Stomach smooth muscle (tissue), 2 donors: ENCODE measurements around the gene FERD3L.
"Not testable (repeated sequence)": the region's sequence is repeated elsewhere in the genome, so short reads cannot be mapped to it uniquely, and the experiment has no call there.

Experiments
- H3K27ac ChIP-seq: one replicate; pipeline ENCODE4 v1.7.0; 2013; ENCODE audit warnings: mild to moderate bottlenecking, low read length, inconsistent platforms
- H3K27me3 ChIP-seq, 2 donors: one replicate each; pipeline ENCODE4 v1.7.0; 2013; ENCODE audit warnings: low read length in 2 of 2; ENCODE audit not compliant: insufficient read depth in 2 of 2, control insufficient read depth in 1 of 2
- H3K36me3 ChIP-seq, 2 donors: one replicate each; pipeline ENCODE4 v1.7.0; 2013; ENCODE audit warnings: low read length in 2 of 2; ENCODE audit not compliant: control insufficient read depth in 2 of 2, insufficient read depth in 2 of 2
- H3K4me1 ChIP-seq: one replicate; pipeline ENCODE4 v1.7.0; 2013; ENCODE audit warnings: low read length; ENCODE audit not compliant: control insufficient read depth, insufficient read depth
- H3K4me3 ChIP-seq, 2 donors: one replicate each; pipeline ENCODE4 v1.7.0; 2013; ENCODE audit warnings: low read length in 2 of 2
- H3K9ac ChIP-seq, 2 donors: one replicate each; pipeline ENCODE4 v1.7.0; 2013; ENCODE audit warnings: low read length in 2 of 2, mild to moderate bottlenecking in 1 of 2
- H3K9me3 ChIP-seq, 2 donors: one replicate each; pipeline ENCODE4 v1.7.0; 2013; ENCODE audit warnings: low read length in 2 of 2; ENCODE audit not compliant: control insufficient read depth in 2 of 2
- donor health status: healthy.
- donor health status: Pancreatic carcinoma.

The FERD3L gene, protein sequence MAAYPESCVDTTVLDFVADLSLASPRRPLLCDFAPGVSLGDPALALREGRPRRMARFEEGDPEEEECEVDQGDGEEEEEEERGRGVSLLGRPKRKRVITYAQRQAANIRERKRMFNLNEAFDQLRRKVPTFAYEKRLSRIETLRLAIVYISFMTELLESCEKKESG

DNA sequence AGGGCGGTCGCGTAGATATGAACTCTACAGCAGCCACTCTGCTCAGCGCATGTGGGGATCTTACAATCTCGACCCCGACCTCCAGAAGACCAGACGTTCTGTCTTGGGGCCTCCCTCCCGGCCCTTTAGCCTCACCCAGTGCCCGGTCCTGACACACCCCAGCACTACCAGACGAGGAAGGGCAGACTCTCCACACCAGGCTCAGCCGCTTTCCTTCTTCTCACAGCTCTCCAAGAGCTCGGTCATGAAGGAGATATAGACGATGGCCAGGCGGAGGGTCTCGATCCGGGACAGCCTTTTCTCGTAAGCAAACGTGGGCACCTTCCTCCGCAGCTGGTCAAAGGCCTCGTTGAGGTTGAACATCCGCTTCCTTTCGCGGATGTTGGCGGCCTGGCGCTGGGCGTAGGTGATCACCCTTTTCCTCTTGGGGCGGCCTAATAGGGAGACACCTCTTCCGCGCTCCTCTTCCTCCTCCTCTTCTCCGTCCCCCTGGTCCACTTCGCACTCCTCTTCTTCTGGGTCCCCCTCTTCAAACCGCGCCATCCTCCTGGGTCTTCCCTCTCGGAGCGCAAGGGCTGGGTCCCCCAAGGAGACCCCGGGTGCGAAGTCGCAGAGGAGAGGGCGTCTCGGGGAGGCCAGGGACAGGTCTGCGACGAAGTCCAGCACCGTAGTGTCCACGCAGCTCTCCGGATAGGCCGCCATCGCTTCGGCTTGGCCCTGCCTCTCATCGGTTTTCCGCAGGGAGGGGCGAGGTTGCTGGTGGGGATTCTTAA is at the start of gene FERD3L:
FERD3L (minus strand) TSS at position 761 of the 773 bp plus-strand sequence; CDS start at position 702, 59 bp downstream.
- Histone ChIP-seq H3K4me1 (peaks cover 8% of the 10 kb centered on the region), H3K9me3 (no peaks in the 10 kb centered on the region), H3K36me3 (no peaks in the 10 kb centered on the region), H3K4me3 (peak within 1 kb of the TSS; percentile 30 to 39), H3K27me3 (peaks cover 30 to 36% of the 10 kb centered on the region in 2 donors), H3K27ac (no peak within 1 kb of the TSS), H3K9ac (no peak within 1 kb of the TSS)

DNA sequence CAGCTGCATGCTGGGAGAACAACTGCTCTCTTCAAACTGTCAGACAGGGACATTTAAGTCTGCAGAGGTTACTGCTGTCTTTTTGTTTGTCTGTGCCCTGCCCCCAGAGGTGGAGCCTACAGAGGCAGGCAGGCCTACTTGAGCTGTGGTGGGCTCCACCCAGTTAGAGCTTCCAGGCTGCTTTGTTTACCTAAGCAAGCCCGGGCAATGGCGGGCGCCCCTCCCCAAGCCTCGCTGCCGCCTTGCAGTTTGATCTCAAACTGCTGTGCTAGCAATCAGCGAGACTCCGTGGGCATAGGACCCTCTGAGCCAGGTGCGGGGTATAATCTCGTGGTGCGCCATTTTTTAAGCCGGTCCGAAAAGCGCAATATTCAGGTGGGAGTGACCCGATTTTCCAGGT is 49.2 kb upstream of the FERD3L start:
- not testable (repeated sequence) for H3K9me3 ChIP-seq, H3K36me3 ChIP-seq, H3K9ac ChIP-seq, H3K27me3 ChIP-seq, H3K4me3 ChIP-seq, H3K27ac ChIP-seq, H3K4me1 ChIP-seq

DNA sequence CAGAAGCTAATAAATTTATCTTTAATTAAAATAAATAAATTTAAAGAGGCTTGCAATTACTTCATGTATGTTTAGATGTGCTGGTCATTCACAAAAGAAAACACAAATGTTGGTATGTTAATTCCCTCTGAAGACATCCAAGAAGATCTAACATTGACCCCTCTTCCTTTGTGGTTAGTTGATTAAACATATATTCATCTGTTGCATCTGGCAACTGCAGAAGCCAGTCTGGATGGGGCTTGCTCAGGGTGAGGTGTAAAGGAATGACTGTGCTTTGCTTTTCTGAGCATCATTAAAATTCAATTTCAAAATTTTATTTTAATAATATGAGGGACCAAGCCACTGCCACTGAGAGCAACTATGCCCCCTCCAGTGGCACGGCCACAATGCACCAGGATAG is 36.4 kb upstream of the FERD3L start:
- H3K9me3 ChIP-seq: peaks cover 6 to 12% of the 10 kb centered on the region in 2 donors
- no peak overlapping the region for H3K27ac ChIP-seq
- H3K36me3 ChIP-seq: no peaks in the 10 kb centered on the region
- H3K4me3 ChIP-seq: no peak overlapping the region
- H3K27me3 ChIP-seq: no peaks in the 10 kb centered on the region
- no peak overlapping the region for H3K9ac ChIP-seq
- H3K4me1 ChIP-seq: no peaks in the 10 kb centered on the region

DNA sequence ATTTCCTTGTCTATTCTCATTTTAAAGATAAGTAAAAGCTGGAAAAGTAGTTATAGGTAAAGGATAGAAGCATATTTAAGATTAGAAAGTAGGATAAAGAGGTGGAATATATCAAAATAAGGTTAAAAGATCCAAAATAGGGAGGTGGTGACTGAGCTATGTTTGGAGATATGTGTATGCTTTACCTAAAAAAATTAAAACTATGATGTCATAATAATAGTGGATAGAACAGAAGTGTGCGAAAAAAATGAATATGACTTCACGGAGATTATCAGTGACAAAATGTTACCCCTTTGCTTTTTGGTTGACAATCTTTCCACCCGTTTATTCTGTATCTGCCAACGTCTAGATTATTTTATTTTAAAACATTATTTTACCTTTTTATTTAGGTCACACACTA is 33.4 kb upstream of the FERD3L start:
- peaks cover 2 to 3% of the 10 kb centered on the region in 2 donors for H3K9me3 ChIP-seq
- H3K27me3 ChIP-seq: no peaks in the 10 kb centered on the region
- H3K36me3 ChIP-seq: no peaks in the 10 kb centered on the region
- H3K27ac ChIP-seq: no peak overlapping the region
- H3K9ac ChIP-seq: no peak overlapping the region
- H3K4me1 ChIP-seq: no peaks in the 10 kb centered on the region
- no peak overlapping the region for H3K4me3 ChIP-seq

DNA sequence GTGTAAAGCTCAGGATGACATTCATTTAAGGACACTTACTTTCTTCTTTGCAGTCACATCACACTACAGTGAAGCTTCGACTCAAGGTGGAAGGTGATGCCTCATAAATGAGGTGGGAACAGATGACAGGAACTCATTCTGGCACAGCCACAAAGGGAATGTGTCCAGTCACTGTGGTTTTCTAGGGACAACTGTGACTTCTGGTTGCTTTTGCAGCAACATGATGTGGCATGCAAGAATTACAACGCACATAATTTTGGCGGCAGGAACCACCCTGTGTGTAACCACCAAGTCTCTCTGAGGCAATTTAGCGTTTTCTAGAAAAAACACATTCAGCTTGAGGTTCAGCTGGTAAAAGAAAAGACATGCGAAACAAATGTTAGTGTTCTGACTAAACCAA is 32.0 kb upstream of the FERD3L start:
- no peaks in the 10 kb centered on the region for H3K27me3 ChIP-seq
- H3K9ac ChIP-seq: no peak overlapping the region
- H3K36me3 ChIP-seq: no peaks in the 10 kb centered on the region
- no peak overlapping the region for H3K27ac ChIP-seq
- no peaks in the 10 kb centered on the region for H3K4me1 ChIP-seq
- peaks cover 0 to under 1% of the 10 kb centered on the region in 2 donors for H3K9me3 ChIP-seq
- H3K4me3 ChIP-seq: no peak overlapping the region

DNA sequence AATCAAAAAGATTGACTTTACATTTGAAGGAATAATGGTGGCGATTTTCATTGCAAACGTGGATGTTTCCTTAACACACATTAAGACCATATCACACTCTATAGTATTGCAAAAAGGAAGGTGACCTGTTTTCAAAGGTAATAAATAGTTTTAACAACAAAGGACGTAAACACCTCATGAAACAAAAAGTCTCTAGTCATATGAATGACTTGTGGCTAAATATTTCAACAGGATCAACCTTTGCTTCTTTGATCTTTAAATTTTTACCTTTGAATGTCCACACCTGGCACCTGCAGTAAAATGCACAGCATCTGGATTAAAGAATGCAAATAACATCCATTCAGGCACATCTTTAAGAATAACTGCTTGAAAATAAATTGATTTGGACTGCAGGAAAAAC is 30.0 kb upstream of the FERD3L start:
- Histone ChIP-seq H3K4me1 (no peaks in the 10 kb centered on the region), H3K27ac (no peak overlapping the region), H3K36me3 (no peaks in the 10 kb centered on the region), H3K9me3 (no peaks in the 10 kb centered on the region), H3K27me3 (no peaks in the 10 kb centered on the region), H3K9ac (no peak overlapping the region), H3K4me3 (no peak overlapping the region)

DNA sequence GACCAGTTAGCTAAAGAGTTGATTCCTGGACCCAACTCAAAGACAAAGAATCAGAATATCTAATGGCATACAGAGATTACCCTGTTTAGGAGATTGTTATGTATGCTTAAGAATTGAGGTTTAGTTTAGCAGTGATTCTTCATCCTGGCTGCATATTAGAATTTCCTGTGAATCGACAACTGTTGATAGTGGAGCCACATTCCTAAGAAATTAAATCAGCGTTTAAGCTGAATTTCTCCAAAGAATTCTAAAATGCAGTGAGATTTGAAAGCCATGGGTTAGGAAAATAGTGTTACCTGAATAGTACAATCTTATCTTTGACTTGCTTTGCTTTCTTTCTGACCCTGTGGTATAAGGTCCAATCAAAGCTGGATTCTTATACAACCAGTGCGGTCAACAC is 16.4 kb upstream of the FERD3L start:
- H3K9me3 ChIP-seq: no peaks in the 10 kb centered on the region
- H3K4me1 ChIP-seq: no peaks in the 10 kb centered on the region
- no peak overlapping the region for H3K4me3 ChIP-seq
- H3K27me3 ChIP-seq: no peaks in the 10 kb centered on the region
- H3K27ac ChIP-seq: no peak overlapping the region
- H3K36me3 ChIP-seq: no peaks in the 10 kb centered on the region
- no peak overlapping the region for H3K9ac ChIP-seq

DNA sequence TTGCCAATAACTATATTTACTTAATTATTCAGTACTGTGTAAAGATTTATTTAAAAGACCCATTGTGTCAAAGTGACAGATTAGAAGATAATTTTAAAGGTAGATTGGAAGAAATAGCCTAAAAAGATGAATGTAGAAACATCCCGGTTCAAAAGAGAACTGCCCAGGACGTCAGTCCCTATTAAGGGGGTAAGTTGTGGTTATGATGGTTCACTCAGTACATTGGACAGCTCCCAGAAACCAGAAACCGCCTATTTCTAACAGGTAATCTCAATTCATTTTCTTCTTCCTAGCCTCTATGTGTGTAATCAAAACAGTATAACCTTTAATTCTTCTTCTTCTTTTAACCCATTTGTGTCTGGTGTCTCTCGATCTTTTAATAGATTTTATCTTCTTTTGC is 1.5 kb upstream of the FERD3L start:
- H3K9me3 ChIP-seq: no peaks in the 10 kb centered on the region
- H3K27me3 ChIP-seq: peaks cover 30 to 36% of the 10 kb centered on the region in 2 donors
- no peak overlapping the region for H3K9ac ChIP-seq

DNA sequence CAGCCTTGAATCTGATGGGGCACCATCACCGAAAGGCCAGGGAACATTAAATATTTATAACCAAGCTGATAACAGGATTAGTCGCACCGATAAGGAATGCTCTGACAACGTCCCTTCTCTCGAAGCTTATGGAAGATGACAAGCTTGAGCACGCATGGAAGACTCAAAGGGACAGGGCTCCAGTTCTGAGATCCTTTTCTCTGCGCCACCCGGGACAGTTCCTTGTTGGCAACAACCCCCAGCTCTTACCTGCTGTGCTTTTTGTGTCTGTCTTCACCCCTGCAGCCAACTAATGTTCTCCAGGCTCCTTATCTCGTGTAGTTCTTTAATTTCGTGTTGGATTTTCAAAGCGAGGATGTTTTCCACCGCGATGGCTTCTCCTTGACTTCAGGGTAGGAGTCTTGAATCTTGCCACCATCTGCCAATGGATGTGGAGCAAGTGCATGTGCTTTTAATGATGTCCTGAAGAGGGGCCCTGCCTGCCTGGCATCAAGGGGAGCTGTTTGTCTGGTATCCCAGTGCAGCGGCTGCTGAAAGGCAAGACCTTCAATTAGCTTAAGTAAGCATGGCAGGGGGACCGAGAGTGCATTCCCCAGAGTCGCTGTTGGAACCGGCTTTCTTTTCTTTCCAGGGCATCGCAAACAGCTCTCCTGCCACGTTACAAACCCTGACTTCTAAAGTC is 354 bp upstream of the FERD3L start:
- Histone ChIP-seq H3K4me1 (peaks cover 8% of the 10 kb centered on the region), H3K27me3 (peaks cover 30 to 36% of the 10 kb centered on the region in 2 donors), H3K4me3 (peak overlapping the region in 1 of 2 donors; percentile 30), H3K9ac (no peak overlapping the region), H3K36me3 (no peaks in the 10 kb centered on the region), H3K9me3 (no peaks in the 10 kb centered on the region), H3K27ac (no peak overlapping the region)

More for the DNA sequence above, 1.5 kb upstream of the FERD3L start:
- Histone ChIP-seq H3K36me3 (no peaks in the 10 kb centered on the region), H3K4me1 (peaks cover 8% of the 10 kb centered on the region), H3K4me3 (no peak overlapping the region), H3K27ac (no peak overlapping the region)

DNA sequence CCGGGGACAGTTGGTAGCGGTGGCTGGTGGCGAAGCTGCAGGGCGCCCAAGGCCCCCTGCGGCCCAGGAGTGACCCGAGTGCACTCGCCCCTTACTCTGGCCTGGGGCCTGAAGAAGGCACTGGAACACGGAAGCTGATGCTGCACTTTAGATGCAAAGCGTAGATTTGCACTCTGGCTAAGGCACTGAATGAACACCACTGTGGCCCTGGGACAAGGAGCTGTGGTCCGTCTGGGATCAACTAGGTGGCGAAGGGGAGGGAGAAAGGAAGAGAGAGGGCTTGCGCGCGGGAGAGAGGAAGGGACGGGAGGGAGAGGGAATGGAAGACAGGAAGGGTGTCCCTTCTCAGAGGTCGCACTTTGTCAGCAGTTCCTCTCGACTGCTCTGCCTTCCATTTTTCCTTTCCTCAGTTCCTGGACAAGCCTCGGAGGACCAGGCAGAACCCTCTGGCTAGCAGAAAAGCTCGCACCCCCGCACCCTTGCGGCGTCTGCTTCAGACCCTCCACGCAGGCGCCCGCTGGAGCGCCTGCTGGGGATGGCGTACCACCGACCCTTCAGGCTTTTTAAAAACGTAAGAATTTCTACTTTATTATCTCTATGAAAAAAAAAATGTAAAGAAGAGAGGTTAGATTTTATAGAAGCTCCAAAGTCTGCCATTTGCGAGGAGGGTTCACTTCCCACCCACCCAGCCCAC is 1.2 kb downstream of the FERD3L start:
- Histone ChIP-seq H3K27ac (no peak overlapping the region), H3K36me3 (no peaks in the 10 kb centered on the region), H3K27me3 (peaks cover 30 to 36% of the 10 kb centered on the region in 2 donors), H3K4me3 (peak overlapping the region in 1 of 2 donors; percentile 41), H3K9me3 (no peaks in the 10 kb centered on the region), H3K4me1 (peaks cover 8% of the 10 kb centered on the region), H3K9ac (no peak overlapping the region)
